HG03521 (cell line): ENCODE measurements around the gene BTF3L4.
A peak's percentile ranks its signal among the peaks of the same experiment; 100 is the strongest.
"Not testable (repeated sequence)": the region's sequence is repeated elsewhere in the genome, so short reads cannot be mapped to it uniquely, and the experiment has no call there.

Experiments used
- ATAC-seq: cut with Tn5 transposase; IDR thresholded peaks from one replicate; pipeline ENCODE4 v1.9.1; 2021; ENCODE audit warnings: mild to moderate bottlenecking, moderate library complexity; ENCODE audit not compliant: unreplicated experiment

The BTF3L4 gene

DNA sequence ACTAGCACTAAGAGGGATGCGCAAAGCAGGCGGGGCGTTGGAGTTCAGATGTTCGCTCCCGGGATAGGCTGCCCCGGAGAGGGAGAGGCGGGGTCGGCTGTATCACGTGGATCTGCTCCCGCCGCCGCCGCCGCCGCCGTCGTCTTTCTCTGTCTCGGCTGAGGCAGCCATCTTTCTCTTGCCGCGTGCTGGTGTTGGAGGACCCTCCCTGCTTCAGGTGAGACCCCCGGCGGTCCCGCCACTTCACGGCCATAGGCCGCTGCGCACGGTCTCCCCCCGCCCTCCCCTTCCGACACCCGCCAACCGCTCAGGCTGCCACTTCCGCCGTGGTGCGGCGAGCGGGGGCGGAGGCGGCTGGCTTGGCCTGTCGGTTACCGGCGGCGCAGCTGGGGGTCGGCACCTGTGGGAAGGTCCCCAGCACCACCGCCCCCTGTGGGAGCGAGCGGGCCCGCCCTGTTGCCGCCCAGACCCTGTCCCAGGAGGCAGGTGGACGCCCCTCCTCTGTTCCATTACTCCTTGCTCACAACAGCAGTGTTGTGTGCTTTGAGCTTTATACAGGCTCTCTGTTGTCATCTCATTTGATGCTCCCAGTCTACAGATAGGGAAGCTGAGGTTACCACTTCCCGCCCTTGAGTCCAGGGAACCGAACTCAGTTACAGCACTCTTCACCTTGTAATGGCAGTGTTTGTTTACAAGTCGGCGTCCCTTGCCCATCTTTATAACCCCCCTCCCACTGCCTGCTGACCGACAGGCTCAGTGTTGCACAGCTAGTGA, at the start of gene BTF3L4:
BTF3L4 (plus strand) TSS at position 133 of the 774 bp plus-strand sequence. CDS start 3,553 bp downstream, outside the sequence.
- peak; percentile 85 for ATAC-seq

DNA sequence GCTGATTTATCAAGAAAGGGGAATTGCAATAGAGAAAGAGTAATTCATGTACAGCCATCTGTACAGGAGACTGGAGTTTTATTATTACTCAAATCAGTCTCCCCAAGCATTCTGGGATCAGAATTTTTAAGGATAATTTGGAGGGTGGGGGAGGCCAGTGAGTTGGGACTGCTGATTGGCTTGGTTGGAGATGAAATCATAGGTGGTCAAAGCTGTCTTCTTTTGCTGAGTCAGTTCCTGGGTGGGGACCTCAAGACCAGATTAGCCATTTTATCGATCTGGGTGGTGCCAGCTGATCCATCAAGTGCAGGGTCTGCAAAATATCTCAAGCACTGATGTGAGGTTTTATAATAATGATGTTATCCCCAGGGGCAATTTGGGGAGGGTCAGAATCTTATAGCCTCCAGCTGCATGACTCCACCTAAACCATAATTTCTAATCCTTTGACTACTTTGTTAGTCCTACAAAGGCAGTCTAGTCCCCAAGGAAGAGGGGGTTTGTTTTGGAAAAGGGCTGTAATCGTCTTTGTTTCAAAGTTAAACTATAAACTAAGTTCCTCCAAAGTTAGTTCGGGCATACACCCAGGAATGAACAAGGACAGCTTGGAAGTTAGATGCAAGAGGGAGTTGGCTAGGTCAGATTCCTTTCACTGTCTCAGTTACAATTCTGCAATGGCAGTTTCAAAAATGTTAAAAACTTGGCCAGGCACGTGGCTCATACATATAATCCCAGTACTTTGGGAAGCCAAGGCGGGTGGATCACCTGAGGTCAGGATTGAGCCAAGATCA, 48.7 kb upstream of the BTF3L4 start:
- ATAC-seq, result no peak

- ATAC-seq, result no peak
Observed at GRCh38 chr1:52008071-52008809, 47.9 kb upstream of the BTF3L4 start.

DNA sequence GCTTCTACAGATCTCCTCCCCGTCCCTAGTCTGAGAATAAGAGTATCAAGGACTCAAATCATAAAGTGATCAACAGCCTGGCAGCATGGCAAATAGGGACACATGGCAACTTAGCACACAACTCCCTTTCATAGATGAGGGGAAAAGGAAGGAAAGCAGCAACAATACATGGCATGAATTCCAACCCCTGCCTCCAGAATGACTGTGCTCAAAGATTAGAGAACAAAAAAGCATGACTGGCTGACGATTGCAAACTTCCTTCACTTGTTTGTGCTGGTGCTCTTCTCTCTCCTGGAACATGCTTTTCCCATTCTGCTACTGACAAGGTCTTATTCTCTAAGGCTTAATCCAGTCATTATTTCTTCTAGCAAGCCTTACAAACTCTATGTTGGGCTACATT, 34.0 kb upstream of the BTF3L4 start:
- ATAC-seq, result no peak

DNA sequence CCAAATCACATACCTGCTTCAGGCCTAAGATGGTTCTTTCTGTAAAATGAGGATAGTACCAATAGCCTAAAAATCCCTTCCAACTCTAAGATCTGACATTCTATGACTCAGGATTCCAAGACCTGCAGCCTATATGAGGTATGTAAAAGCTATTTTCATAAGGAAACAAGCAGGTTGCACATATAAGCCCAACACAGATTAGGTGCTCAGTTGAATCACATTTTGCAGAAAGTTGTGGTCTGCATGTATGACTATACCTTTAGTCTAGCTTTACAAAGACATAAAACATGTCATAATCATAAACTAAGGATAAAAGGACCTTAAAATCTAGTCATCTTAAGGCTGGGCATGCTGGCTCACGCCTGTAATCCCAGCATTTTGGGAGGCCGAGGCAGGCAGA, 29.8 kb upstream of the BTF3L4 start:
- no peak for ATAC-seq

GRCh38 chr1:52028328-52028727, 27.8 kb upstream of the BTF3L4 start:
- ATAC-seq, result no peak

DNA sequence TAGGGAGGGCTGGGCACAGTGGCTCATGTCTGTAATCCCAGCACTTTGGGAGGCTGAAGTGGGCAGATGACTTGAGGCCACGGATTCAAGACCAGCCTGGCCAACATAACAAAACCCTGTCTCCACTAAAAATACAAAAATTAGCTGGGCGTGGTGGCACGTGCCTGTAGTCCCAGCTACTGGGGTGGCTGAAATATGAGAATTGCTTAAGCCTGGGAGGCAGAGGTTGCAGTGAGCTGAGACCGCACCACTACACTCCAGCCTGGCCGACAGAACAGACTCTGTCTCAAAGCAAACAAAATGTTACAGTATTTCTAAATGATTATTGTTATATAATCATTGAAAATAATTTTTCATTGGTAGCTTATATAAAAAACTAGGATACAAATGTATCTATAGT, 27.3 kb upstream of the BTF3L4 start:
- not testable (repeated sequence) for ATAC-seq

DNA sequence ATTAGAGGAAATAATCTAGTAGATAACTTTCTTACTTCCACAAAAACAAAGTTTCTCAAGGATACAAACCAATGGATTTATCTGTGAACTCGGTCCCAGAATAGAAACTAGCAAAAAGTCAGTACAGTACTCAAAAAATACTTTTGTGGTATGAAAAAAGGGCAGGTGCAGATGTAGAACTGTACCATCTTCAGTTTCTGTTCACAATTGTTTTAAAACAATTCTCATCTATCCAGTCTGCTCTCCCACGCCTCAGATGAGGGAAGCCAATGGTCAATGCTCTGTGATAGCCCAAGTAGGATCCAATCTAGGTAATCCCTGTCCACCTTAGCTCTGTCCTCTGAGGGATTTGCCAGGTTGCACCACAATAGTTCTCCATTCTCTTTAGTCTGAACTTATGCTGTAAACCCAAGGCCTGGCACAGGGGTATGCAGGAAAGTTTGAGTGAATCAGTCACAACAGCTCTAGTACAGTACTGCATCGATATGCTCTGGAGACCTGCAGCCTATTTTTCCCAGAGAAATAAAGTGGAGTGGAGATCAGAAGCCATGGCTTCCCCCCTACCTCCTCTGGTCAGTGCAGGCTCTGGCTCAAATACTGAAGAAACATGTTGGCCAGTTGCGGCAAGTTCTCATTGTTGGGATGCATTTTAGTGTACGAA, 23.8 kb upstream of the BTF3L4 start:
- ATAC-seq, result no peak

GRCh38 chr1:52032785-52033131, 23.3 kb upstream of the BTF3L4 start:
- no peak for ATAC-seq

DNA sequence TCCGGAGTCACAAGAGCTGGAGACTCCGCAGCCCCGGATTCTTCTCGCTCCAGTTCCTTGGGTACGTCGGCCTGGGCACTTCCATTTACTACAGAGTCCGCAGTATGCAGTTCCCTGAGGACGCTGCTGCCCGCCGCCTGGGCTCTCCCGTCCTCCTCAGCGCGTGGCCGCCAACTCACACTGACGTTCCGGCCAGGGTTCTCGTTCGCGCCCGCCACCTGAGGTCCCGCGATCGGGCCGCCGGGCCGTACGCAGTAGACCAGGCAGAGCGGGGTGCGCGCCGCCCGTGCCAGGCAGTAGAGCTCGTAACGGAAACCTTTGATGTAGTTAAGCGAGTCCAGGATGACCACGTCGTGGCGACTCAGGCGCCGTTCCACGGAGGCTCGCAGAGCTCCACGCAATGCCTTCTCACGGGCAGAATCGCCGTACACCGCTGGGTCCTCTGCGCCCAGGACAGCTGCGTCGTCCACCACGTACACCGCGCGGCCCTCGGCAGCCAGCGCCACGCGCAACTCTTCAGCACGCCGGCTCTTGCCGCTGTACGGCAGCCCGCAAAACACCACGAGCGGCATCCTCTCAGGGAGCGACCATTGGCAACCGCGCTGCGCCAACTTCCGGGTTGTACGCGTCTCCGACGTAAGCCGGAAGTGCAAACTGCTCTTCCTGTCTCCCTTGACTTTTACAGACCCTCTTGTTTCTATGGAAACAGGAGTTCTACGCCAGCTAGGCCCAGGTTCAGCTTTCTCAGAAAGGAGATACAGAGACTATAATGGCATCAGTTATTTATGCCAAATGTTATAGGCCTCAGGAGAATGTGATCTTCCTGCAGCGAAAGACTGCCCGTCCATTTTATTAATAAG, 22.7 kb upstream of the BTF3L4 start, which contains the start of gene KTI12:
KTI12 (minus strand) TSS at position 621 of the 860 bp plus-strand sequence; CDS start at position 572, 49 bp downstream.
- ATAC-seq, result peak; percentile 84

GRCh38 chr1:52034050-52034384, 22.1 kb upstream of the BTF3L4 start:
- ATAC-seq, result no peak

DNA sequence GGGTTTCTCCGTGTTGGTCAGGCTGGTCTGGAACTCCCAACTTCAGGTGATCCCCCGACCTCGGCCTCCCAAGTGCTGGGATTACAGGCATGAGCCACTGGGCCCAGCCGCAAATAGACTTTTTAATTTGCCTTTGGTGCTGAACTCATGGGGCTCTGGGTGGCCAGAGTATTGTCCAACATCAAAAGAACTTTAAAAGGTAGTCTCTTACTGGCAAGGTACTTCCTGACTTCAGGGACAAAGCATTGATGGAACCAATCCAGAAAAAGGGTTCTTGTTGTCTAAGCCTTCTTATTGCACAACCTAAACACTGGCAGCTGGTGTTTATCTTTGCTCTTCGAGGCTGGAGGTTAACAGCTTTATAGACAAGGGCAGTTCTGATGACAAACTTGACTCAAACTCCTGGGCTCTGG, 18.7 kb upstream of the BTF3L4 start:
- ATAC-seq, result no peak

DNA sequence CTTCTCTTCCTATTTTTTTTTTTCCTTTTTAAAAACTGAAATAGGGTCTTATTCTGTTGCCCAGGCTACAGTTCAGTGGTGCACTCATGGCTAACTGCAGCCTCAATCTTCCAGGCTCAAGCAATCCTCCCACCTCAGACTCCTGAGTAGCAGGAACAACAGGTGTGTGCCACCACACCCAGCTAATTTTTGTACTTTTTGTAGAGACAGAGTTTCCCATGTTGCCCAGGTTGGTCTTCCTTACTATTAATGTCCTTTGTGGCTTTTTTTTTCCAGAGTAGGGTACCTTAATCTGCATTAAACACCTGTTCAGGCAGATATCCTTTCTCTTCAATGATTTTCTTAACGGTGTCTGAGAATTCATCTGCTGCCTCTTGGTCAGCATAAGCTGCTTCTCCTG, 18.2 kb upstream of the BTF3L4 start:
- ATAC-seq, result no peak

DNA sequence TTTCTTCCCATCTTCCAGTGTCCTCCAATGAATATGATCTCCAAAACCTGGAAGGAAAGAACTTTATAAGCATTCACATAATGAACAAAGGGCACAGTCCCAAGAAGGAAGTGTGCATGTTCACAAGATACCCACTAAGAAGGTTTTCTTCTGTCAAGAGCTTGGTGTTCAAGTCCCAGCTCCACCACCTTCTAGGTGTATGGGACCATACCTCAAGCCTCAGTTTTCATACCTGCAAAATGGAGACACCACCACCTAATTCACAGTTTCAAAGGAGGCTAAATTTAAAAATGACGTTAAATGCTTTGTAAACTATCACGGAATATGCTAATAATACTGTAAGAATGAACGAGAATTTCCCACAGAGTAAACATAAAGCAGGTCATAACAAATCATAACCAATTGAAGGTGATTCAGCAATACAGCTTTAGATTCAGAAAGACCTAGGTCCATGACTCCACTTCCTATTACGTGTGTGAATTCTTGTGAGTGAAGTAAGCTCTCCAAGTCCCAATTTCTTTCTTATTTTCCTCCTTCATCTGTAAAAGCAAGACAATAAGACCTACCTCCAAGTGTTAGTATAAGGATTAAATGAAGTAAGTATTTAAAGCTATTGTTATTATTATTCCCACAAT, 14.4 kb upstream of the BTF3L4 start:
- ATAC-seq, result no peak

DNA sequence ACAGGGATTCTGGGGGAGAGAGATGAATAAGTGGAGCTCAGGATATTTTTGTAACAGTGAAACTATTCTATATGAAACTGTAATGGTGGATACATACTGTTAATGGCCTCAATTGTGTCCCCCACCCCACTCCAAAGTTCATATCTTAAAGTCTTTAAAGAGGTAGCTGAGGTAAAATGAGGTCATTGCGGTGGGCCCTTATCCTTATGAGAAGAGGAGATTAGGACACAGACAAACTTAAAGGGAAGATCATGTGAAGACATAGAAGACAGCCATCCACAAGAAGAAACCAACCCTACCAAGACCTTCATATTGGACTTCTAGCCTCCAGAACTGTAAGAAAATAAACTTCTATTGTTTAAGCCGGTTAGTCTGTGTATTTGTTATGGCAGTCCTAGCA, 10.9 kb upstream of the BTF3L4 start:
- ATAC-seq, result no peak

GRCh38 chr1:52045666-52046195, 10.4 kb upstream of the BTF3L4 start:
- ATAC-seq, result not testable (repeated sequence)

DNA sequence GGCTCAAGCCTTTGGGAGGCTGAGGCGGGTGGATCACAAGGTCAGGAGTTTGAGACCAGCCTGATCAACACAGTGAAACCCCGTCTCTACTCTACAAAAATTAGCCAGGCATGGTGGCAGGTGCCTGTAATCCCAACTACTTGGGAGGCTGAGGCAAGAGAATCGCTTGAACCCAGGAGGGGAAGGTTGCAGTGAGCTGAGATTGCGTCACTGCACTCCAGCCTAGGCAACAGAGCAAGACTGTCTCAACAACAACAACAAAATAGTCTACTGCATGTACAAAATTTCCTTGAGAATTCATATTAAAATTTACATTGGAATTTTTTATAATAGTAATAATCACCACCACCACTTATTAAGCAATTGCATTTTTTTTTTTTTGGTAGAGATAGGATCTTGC, 6.8 kb upstream of the BTF3L4 start:
- ATAC-seq, result not testable (repeated sequence)

DNA sequence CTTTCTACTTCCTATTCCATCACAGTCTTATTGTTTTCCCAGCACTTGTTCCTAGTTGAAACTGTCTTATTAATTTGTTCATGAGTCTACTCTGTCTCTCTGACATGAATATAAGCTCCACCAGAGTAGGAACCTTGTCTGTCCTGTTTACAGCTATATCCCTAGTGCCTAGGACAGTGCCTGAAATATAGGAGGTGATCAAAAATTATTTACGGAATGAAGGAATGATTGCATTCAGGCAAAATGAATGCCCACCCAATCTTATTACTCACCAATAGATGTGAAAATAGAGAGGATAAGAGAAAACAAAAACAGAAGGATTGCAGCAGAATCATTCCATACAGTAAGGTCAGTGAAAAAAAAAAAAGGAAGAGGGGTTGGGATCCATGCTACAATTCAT, 2.2 kb upstream of the BTF3L4 start:
- ATAC-seq, result no peak

- no peak for ATAC-seq
Observed at GRCh38 chr1:52054496-52055065, 1.5 kb upstream of the BTF3L4 start.
